Measurements from ENCODE around the gene MTA3.

The MTA3 gene

DNA sequence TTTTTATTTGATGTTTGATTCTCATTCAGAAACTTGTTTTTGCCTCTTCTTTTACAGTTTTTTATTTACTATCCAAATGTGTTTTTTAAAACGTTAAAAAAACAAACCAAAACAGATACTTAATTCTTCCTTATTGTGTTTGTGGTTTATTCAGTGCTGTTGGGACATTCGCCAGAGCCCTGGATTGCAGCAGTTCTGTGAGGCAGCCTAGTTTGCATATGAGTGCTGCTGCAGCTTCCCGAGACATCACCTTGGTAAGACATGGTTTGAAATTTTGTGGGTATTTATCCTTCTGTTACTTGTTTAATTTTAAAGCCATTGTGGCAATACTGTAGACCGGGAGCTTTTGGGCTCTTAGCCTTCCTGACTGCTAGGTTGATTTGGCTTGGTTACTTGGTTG, 91.2 kb downstream of the MTA3 start:
- no peak for DNase-seq (ENCODE audit: low read depth in 2 of 2)

DNA sequence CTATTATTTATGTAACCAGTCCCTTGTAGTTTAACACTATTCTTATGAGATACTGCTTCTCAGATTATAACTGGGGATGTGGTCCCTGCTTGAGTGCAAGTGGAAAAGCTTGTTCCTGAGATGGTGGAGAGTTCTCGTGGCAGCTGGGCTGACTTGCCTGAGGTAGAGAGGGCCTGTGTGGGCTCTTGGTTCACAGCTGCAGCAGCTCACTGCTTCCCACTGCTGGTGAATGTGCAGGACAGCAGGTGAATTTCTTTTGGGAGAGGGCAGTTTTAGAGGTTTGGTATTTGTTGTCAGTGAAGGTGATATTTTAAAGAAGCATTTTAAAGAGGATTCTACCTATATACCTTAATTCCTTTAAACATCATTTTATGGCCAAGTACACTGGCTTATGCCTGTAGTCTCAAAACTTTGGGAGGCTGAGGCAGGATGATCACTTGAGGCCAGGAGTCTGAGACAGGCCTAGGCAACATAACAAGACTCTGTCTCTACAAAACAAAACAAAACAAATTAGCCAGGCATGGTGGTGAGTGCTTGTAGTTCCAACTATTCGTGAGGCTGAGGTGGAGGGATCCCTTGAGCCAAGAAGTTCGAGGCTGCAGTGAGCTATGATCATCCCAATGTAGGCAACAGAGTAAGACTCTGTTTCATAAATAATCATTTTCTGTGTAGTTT, 94.8 kb downstream of the MTA3 start:
- peak; percentile 26 to 34 for DNase-seq (ENCODE audit: low read depth in 2 of 2)

DNA sequence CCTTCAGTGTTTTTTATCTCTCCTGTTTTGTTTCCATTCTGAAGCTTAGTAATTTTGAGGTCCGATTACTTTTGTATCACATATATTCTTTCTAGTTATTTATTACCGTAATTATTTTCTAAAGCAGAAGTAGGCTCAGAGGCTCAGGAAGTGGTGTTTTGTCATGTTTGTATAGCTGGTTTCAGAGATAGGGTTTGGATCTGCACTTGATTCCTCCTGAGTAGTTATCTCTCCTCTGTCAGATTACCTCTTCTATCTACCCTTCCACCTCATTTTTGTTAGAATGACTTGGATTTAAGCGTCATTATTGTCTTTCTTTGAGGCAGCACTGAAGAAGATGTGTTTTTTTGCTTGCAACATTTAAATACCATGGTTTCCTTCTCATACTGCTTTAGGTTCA, 95.4 kb downstream of the MTA3 start:
- no peak for DNase-seq (ENCODE audit: low read depth in 2 of 2)

DNA sequence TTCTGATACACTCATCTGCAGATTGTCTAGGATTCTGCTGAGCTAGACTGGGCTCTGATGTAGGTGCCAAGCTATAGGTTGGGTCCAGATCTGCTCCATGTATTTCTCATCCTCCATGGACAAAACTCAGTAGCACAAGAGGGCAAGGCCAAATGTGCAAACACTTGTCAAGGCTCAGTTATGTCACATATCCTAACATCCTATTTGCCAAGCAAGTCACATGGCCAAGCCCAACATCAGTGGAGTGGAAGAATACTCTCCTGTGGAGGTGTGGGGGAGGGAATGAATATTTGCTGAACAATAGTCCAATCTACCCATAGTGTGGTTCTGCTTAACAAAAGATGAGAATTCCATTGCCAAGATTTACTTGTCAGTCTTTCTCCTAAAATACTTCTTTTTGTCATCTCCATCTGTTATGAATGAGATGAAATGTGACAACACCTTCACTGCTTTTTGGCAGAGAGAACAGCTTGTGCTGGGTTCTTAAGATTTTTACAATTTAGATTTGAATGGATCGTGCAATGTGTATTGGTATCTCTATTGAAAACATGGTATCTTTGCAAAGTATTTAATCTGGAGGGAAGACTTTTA, 105.7 kb downstream of the MTA3 start:
- no peak for DNase-seq (ENCODE audit: low read depth in 2 of 2)

DNA sequence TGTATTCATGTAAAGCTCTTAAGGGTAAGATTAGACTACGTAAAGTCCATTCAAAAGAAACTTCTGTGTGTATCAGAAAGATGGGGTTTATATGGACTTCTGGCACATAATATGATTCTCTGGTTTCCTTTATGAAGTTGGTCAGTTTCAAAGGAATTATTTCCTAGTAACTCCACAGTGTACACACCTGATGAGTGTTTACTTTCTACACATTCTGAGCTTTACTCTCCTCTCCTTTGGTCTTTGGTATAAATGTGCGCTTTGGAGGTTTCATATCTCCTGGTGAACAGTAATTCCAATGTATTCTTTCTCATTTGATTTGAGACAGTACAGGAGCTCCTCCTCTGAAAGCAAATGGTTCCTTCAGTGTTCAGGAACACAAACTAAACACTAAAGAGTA, 107.4 kb downstream of the MTA3 start:
- DNase-seq (ENCODE audit: low read depth in 2 of 2): no peak

DNA sequence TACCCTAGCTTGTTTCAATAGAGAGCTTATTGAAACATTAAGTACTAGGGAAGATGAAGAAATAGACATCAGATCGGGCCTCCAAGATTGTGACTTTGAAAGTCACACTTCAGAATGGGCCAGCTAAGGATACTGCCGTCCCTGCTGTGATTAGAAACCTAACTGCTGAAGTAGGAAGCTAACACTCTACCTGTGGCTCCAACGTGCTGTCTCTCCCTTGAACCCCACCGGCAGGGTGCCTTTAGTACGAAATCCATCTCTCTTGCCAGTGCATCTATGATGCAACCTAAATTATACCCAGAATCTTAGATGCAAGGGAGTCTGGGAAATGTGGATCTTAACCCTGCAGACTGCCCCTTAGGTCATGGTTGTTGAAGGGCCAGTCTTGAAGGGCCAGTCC, 116.9 kb downstream of the MTA3 start:
- DNase-seq (ENCODE audit: low read depth in 2 of 2): no peak

DNA sequence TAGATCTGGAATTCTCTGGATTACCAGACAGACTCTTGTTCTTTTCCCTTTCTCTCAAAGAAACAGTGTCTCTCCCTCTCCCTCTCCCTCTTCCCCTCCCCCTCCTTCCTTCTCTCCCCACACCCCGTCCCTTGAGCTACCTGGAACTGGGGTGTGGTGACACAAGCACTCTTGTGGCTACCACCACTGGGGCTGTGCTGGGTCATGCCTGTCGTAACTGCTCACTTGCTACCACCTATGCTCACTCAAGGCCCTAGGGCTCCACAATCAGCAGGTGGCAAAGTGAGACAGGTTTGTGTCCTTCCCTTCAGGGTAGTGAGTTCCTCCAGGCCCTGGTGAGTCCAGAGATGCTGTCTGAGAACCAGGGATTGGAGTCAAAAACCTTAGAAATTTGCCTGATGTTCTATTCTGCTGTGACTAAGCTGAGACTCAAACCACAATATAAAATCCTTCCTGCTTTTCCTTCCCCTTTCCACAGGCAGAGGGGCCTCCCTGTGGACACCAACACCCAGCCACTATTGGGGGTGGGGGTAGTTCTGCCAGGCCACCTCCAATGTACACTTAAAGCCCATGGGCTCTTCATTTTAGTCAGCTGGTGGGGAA, 124.7 kb downstream of the MTA3 start:
- no peak for DNase-seq (ENCODE audit: low read depth in 2 of 2)

DNA sequence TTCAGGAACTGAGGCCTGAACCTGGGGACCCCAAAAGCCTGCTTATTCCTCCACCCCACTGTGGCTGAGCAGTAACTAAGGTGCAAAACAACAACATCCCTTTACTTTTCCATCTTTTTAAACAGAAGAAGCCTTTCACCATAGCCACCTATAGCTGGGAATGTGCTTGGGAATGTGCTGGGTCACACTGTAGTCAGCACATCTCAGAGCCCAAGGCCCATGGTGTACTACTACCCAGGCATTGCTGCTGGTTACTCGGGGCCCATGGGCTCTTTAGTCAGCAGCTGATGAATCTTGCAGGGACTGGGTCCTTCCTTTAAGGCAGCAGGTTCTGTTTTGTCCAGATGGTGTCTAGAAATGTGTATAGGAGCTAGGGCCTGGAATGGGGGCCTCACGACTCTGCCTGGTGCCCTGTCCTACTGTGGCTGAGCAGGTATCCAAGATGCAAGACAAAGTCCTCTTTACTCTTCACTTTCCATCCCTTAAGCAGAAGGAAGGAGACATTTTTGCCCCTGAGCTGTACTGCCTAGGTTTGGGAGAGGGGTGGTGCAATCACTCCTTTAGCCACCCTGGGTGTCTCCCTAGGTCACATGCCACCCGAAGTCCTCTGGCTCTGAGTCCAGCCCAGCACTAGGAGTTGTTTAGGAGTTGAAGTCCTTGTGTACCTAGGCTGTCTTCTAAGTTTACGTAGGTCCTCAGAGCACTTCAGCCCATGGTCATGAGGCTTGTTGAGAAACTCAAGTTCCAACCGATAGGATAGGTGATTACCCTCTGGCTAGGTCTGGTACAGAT, 125.5 kb downstream of the MTA3 start:
- DNase-seq (ENCODE audit: low read depth in 2 of 2): no peak

DNA sequence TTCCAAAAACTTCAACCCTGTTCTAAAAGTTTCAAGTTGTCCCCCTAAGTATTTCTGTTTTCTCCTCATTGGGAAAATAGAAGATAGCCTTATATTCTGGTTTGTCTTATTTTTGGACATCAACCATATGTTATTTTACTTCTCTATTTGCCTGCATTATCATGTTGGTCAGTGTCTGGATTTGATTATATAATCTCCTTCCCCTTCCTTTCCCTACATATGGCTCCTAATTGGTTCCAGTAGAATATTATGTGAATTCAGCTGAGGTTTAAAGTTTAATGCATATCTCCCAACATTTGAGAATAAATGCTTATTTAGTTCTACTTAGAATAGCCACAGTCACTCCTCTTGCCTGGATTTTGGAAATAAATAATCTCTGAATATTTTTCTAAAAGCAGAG, 128.6 kb downstream of the MTA3 start:
- DNase-seq (ENCODE audit: low read depth in 2 of 2): no peak

DNA sequence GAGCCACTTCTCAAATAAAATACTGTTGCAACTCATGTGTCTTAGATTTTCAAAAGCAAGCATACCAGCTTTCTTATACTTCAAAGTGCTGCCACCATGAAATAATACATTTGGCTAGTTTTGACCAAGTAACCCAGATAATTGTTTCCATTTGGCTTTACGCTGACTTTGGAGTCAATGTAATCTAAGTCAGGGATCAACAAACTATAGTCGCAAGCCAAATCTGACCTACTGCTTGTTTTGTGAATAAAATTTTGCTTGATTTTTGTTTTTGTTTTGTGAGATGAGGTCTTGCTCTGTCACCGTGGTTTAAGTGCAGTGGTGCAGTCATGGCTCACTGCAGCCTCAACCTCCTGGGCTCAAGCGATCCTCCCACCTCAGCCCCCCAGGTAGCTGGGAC, 130.5 kb downstream of the MTA3 start:
- no peak for DNase-seq (ENCODE audit: low read depth in 2 of 2)

DNA sequence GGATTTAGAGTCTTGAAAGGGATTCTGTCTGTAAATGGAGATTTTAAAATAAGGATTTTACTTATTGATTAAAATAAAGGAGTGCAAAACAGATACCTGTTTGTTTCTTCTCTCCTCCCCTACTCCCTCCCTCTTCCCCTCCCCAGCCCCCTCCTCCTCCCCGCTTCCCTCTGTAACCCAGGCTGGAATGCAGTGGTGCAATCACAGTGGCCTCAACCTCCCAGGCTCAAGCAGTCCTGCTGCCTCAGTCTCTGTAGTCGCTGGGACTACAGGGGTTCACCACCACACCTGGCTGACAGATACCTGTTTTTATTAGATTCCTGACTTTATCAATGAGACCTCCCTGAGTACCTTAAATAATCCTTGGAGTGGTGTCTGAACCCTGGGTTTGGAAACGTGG, 138.4 kb downstream of the MTA3 start:
- DNase-seq (ENCODE audit: low read depth in 2 of 2): no peak

DNA sequence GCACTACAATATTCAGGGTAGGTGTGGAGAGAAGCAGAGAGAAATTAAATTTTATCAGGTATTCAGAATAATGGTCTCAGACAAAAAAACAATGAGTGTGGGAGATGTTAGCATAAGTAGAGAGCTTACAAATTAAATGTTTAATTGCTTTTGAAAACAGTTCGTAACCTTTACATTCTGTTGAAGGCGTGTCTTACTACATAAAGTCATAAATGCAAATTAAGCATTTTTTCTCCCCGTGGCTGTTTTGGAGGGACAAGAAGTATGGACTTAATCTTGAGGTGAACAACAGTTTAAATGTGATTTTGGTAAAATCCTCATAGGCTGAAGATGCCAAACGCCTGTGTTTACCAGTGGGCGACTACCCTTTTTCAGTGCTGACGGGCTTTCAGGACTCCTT, 139.7 kb downstream of the MTA3 start:
- DNase-seq (ENCODE audit: low read depth in 2 of 2): no peak

DNA sequence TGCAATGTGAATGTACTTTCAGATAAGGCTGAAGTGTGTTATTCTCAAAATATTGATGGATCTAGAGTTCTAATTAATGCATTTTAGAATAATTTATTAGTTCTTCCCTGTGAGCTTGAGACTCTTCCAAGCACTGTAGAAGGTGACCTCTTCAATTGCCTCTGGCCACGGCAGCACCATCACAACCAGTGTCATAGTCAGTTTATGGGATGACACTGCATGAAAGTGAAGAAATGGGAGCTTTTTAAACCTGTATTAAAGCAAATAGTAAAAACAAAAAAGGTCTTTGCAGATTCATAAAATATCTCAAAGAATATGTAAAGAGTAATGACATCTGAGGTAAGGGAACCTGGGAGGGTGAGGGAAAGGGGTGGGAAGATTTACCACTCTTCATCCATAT, 143.5 kb downstream of the MTA3 start:
- DNase-seq (ENCODE audit: low read depth in 2 of 2): no peak

DNA sequence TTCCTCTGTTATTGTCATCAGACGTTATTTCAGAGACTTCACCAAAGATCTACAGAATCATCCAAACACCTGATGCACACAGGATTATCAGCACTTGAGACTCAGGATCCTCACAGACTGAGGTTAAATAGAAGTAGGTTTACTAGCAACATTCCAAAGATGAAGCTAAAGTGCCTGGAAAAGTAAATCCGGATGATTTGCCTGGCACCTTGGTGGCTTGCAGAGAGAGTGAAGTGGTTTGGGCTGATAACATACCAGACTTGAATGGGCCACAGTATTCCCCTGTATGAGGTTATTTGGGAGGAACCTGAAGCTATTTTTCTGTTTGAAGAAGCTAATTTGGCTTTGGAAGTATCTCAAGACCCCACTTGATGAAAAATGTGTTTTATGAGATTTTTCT, 144.5 kb downstream of the MTA3 start:
- no peak for DNase-seq (ENCODE audit: low read depth in 2 of 2)

DNA sequence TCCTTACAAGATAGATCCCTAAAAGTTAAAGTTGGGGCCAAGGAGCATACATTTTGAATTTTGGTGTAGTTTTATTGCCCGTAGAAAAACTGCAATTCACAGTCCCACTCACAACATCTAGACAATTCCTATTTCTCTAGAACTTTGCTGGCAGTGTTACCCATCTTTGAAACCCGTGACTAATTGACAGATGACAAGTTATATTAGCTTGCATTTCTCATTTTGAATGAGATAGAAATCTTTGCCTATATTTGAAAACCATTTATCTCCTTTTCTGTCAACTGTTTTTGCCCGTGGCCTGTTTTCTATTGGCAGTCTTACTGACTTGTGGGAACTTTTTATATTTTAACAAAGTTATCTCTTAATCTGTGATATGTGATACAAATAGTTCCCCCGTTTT, 145.5 kb downstream of the MTA3 start:
- DNase-seq (ENCODE audit: low read depth in 2 of 2): no peak

DNA sequence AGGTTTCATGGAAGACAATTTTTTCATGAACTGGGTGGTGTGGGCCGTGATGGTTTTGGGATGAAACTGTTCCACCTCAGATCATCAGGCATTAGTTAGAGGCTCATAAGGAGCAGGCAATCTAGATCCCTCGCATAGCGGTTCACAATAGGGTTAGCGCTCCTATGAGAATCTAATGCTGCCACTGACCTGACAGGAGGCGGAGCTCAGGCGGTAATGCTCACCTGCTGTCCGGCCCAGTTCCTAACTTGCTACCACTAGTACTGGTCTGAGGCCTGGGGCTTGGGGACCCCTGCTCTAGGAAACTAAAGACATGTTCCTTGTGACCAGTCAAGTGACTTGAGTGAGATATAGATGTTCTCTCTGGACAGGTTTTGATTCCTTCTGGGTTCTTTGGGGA, 146.3 kb downstream of the MTA3 start:
- DNase-seq (ENCODE audit: low read depth in 2 of 2): no peak

DNA sequence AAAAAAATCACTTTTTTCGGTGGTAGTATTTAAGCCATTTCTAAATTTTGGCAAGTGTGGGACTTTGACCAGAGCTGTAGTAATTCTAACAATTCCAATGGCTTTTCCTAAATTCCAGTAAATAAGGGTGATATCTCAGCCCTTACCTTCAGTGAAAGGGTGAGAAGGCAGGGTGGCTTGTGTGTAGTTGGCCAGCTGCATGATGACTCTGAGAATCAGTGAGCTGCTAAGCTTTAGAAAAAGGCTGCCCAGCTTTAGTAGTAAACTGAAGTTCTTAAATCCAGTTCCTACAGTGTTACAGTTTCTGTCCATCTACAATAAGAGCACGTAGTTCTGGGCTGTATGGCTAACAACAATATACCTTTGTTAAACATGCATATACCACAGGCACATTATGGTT, 153.5 kb downstream of the MTA3 start:
- no peak for DNase-seq (ENCODE audit: low read depth in 2 of 2)

DNA sequence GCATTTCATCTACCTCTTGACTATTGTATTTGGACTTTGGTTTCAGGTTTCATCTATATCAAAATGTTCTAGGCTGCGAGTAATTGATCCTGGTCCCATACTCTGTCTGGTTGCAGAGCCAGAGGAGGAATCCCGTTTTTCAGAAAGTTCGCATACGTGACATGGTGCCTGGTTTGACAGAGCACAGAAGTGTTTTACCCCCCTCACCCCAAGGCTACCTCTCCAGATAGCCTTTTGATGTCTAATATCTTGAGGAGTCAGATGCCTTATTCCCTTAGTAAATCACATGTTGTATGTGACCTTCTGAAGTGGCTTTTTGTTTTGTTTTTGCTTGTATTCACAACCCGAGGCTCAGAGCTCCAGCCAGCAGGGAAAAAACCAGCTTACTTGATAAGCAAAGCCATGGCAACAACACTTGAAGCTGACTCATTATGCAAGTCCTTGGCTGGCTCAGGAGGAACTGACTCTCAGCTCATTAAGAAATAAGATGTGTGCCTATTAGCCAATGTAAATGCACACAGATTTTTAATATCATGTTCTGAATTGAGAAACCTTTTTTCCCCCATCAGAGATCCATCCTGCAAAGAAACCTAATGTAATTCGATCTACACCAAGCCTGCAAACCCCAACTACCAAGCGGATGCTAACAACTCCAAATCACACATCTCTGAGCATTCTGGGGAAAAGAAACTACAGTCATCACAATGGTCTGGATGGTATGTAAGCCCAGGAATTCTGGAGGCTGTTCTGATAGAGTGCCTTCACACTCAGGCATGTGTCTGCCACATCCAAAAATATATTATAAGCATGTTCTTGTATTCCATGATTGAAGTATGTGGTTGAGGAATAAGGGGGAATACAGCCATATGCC, 154.1 kb downstream of the MTA3 start:
- peak; percentile 19 to 20 for DNase-seq (ENCODE audit: low read depth in 2 of 2)

DNA sequence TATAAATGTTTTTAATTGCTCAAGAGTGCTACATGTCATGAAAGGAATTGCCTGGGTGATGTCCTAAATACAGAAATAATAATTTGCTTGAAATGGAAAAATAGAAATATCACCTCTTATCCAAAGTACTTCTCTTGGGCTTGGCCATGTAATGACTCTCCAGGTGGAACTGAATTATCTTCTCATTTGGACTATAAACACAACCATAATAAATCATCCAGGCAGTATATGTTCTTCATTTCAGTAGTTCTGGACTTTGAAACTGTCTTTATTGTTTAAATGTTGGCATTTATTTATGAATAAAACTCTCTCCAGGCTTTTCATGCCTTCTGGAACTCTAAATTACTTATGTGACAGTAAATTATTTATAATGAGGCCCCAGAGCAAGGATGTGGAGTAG, 155.0 kb downstream of the MTA3 start:
- no peak for DNase-seq (ENCODE audit: low read depth in 2 of 2)

DNA sequence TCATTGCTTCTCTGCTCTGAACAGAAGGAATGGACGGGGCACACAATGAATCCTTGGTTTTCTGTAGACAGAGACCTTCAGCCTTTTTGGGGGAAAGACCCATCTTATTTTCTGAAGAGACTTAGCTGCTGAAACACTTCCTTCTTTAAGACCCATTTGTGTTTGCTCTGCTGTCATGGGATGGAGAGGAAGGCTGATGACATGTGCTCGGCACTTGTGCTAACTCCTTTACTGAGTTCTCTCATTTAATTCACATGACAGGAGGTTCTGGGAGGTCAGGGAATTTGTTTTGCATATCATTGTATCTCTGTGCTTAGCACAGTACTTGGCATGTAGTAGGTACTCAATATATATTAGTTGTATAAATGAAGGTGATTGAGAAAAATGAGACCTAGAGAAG, 156.5 kb downstream of the MTA3 start:
- DNase-seq (ENCODE audit: low read depth in 2 of 2): no peak

DNA sequence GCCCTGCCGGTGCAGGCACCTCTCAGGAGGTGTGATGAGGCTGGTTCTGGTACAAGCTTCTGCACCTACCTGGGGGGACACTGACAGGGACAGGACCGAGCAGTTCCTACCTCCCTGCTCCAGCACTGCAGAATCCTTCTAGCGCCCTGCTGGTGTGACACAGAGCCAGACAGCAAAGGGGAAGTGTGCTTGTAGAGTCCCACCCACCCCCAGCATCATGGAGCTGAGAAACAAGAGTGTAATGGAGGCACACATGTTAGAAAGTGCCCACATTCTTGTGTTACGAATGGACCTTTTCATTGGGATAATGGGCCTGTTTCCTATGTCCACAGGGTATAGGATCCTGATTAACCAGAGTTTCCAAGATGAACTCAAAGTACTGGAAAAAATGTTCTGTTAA, 157.2 kb downstream of the MTA3 start:
- no peak for DNase-seq (ENCODE audit: low read depth in 2 of 2)

DNA sequence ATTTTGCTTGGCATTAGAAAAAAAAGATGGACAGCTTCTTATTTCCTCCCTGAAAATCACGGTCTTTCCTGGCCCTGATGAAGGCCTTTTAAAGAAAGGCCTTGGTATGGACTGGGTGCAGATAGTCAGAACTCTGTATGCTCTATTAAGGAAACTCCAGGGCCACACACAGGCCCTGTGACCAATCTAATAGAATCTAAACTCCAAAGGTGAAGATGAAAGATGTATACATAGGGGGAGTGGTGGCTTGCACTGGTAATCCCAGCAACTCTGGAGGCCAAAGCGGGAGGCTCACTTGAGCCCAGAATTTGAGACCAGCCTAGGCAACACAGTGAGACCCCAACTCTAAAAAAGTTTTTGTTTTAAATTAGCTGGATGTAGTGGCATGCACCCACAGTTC, 158.2 kb downstream of the MTA3 start:
- DNase-seq (ENCODE audit: low read depth in 2 of 2): no peak

All from stimulated activated CD8-positive, alpha-beta memory T cell treated with anti-CD3 and anti-CD28 coated beads, Interleukin-15, amount 100 ng/mL, for 48 hours (primary cell).